ENCODE results near the gene PDIA6.
"Not testable (repeated sequence)": the region's sequence is repeated elsewhere in the genome, so short reads cannot be mapped to it uniquely, and the experiment has no call there.

PDIA6 gene

DNA sequence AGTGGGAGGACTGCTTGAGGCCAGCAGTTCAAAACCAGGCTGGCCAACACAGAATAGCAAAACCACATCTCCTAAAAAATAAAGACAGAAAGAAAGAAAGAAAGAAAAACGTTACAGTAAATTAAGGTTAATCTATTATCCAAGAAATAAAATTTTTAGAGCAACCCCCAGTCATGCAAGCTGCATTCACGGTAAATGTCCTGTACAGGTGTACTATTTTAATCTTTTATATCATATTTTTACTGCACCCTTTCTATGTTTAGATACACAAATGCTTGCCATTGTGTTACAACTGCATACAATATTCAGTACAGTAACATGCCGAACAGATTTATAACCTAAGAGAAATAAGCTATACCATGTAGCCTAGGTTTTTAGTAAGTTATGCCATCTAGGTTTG, 6.0 kb downstream of the PDIA6 start:
- DNase-seq: no peak

DNA sequence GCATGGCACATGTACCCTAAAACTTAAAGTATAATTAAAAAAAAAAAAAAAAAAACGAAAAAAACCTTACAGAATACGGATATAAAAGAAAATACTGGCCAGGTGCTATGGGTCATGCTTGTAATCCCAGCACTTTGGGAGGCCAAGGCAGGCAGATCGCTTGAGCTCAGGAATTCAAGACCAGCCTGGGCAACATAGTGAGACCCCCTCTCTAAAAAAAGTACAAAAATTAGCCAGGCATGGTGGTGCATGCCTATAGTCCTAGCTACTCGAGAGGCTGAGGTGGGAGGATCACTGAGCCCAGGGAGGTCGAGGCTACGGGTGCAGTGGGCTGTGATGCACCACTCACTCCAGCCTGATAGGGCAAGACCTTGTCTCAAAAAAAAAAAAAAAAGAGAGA, 6.6 kb downstream of the PDIA6 start:
- DNase-seq: not testable (repeated sequence)

DNA sequence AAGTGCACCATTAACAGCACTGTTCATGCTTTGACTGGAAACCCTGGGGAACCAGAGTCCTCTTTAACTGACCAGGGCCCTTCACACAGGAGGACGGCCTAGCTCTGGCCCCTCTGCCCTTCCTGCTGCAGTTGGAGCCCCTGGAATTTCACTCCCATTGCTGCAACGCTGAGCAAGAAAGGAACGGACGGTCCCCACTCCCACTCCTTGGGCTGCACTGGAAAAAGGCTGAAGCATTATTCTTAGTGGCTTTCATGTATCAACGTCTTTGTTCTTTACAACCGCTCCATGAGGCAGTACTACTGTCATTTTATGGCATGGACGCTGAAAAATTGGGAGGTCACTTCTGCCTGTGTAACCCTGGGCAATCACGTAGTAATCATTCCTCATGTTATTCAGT, 9.9 kb downstream of the PDIA6 start:
- no peak for DNase-seq

DNA sequence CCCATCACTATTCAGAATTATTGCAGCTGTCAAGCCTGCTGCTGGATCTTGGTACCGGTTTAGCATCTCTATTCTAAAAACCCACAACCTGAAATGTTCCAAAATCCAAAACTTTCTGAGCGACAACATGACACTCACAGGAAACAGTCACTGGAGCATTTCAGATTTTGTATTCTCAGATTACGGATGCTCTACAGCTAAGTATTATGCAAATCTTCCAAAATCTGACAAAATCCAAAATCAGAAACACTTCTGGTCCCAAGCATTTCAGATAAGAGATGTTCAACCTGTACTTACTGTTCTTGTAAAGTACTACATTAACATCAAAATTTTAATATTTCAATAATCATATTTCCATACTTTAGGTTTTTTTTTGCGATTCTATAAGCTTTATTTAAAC, 12.4 kb downstream of the PDIA6 start:
- DNase-seq: no peak

DNA sequence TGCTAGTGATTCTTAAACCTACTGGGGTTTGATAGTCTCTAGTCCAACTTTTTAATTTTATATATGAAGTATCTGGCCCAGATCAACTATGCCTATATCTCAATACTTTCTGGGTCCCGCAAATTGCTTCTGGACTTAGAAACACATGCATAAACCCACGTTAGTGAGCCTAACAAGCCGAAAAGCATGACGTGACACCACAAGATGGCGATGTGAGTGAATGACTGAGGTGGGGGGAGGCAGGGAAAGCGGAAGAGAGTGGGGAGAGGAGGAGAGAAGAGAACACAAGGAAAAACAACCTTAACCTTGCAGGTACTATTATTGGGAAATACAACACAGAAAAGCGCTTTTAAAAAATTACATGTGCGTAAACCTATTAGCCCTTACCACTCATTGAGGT, 13.8 kb downstream of the PDIA6 start:
- no peak for DNase-seq

DNA sequence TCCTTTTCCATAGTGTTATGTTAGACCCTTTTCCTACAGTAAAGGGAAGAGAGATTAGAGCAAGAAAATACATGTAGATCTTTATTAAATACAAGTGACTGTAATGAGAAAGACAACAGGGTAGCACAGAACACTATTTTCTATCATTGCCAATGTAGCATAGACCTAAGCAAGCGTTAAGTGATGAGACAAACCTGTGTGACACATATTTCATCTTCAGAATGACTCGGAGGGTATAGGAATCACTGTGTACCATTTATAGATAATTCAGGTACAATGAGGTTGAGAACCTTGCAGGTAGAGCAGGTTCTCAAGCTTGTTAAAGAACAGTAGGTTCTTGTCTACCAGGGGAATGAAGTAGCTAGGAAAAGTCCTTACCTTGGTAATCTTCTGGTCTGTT, 15.9 kb downstream of the PDIA6 start:
- no peak for DNase-seq

DNA sequence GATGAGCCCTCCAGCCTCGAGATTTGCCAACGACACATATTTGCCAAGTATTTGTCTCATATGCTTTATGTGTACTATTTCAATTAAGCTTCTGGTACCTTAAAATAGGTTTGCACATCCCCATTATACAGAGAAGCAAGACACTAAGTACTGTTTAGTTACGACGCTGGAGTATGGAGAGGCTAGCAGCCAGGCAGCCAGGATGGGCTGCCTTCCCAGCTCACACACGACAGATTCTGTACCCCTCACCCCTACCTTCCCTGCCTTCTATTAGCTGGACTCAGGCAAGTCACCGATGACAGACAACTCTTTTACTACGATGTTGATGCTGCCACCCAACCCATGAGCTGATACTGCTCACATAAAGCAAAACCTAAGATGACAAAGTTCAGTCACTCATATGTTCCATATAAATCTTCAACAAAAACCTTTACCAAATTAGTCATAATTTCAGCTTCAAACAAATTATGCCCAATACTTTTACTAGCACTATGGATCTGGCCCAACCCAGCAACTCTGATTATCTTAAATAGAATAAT, 17.0 kb downstream of the PDIA6 start:
- DNase-seq: no peak

DNA sequence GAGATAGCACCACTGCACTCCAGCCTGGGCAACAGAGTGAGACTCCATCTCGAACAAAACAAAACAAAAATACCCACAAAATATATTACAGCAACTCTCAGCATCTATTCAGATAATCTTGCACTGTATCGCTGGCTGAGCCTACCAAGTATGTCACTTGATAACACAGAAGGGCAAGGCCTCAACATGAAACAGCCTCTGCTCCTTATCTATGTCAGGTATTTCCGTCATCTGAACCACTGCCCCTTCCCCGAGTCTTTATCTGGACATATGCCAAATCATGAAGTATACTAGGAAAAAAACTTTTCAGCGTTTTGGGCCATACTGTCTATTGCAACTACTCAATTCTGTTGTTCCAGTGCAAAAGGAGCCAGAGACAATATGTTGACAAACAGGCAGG, 17.7 kb downstream of the PDIA6 start:
- DNase-seq: no peak

DNA sequence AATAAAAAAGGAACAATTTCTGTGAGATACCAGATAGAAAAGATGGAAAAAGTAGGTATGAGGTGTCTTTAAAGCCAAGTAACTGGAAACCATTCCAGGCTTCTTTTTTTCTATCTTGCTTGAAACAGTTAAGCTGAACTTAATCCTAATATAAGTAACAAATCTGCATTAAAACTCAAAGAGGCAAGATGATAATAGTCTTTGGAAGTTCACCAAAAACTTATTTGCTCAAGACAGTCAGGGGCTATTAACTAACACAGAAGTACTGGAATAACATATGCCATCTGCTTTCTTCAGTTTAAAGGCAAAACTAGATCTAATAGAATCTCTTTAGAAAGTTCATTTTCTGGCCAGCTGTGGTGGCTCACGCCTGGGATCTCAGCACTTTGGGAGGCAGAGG, 18.8 kb downstream of the PDIA6 start:
- no peak for DNase-seq

DNA sequence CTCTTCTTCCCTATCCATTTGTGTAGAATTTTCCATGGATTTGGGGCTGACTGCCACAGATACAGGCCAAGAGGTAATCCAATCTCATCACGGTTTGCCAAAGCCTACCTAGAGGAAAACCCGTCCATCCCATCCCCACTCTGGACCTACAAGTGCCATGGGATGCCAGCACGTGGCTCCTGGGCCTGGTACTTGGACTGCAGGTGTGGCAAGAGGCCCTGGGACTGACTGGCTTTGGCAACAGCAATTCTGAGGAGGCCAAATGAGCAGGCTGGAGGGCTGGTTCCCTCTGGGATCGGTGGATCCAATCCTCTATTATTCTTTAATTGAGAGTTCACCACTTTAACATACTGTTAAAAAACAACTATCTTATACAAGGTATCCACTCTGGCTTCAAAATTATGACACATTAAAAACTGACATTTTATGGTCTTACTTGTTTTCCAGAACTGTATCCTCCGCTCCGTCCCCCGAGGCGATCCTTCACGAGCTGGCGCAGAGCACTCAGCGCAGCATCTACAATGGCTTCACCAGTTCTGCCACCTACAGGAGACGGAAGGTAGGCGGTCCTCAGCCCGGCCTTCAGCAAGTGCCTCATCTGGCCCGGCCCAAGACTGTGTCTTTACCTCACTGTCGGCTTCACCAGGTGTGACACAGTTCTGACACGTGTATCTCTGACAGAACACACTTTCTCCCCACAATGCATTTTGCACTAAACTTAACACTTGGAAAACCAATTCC, 19.8 kb downstream of the PDIA6 start:
- DNase-seq: no peak

DNA sequence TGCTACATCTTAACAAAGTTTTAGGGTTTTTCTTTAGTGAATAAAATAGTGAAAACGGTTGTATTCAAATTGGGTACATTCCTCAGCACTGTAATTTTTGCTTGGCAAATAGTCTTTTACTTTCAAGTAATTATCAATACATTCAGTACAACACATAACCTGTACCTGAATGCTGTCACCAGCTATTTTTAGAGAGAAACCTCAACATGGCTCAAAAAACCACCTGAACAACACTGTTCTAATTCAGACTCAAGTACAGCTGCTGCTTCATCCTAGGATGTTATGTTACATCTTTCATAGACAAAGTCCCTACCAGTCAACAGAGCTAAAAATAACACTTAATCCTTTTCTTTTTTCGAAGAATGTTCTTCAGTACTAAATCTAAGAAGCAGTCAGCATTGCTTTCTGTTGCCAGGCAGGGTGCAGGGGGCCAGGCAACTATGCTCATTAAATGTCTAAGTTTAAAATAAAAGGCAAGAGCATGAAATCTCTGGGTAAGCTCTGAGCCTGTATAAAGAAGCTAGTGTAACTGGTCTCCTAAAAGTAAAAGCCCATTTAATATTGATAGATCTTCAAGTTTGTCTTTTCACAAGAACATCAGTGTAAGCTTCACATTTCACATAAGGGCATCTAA, 20.5 kb downstream of the PDIA6 start:
- no peak for DNase-seq

DNA sequence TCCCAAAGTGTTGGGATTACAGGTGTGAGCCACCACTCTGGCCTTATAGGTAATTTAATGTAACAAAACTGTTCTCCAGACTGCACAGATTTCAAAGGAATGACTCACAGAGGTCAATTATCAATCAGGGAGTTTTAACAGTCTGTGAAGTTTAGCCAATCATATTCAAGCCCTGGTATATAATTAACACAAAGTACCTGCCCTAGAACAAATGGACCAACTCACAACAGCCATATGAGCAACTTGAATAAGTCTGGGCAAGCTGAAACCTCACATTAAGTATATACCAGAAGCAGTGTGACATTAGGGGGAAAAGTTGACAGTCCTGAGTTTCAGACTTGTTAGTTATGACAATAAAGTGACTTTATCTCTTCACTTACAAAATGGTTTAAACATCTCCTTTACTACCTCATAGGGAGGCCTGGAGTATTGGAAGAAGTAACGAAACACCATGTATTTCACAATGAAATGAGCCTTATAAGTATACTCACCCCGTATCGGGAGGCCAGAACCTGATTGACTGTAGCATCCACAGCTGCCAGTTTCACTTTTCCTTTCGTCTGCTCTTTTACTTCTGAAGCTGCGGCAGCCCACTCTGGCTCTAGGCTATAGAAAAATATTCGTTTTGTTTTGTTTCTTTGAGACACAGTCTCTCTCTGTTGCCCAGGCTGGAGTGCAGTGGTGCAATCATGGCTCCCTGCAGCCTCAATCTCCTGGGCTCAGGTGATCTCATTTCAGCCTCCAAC, 22.2 kb downstream of the PDIA6 start:
- no peak for DNase-seq

DNA sequence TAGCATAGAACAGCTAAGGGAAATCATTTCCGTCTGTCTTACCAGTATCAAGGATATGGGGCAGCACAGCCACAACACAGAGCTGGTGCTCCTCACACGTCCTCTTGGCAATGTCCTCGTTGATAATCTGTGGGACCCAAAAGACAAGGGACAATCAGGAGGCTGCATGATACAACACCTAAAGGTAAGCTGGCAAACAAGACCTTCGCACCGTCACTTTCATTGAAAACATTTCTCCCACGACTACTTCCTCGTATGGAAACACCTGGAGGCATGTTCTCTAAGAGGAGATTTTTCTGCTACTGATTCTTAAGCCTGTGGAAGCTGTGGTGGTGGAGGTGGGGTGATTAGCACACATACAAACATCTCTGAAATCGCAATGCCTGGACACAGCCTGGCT, 23.7 kb downstream of the PDIA6 start:
- no peak for DNase-seq

DNA sequence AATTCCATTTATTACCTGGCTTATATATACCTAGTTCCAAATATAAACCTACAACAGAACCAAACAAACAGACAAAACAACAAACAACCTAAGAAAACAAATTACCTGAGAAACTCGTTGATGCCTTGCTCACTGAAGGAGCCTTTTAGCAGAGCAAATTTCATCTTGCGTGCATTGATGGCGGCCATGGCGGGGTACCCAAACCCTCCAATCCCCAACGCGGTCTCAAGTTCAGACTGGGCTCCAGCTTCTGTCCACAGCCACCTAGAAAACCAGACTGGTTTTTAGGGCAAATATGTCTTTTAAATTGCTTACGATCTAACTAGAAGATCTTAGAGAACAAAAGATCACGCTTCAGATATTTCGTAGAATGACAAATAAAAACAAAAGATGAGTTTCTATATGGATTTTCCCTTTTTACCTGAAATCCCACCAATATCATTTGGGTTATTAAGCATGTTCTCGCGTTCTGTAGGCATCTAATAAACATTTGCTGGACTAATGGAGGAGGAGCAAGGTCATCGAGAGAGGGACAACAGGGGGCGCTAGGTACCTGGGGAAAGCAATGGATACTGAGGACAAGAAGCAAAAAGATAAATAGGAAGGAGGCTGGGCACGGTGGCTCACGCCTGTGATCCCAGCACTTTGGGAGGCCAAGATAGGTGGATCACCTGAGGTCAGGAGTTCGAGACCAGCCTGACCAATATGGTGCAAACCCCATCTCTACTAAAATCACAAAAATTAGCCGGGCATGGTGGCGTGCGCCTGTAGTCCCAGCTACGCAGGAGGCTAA, 25.2 kb downstream of the PDIA6 start:
- DNase-seq: peak; percentile 25

DNA sequence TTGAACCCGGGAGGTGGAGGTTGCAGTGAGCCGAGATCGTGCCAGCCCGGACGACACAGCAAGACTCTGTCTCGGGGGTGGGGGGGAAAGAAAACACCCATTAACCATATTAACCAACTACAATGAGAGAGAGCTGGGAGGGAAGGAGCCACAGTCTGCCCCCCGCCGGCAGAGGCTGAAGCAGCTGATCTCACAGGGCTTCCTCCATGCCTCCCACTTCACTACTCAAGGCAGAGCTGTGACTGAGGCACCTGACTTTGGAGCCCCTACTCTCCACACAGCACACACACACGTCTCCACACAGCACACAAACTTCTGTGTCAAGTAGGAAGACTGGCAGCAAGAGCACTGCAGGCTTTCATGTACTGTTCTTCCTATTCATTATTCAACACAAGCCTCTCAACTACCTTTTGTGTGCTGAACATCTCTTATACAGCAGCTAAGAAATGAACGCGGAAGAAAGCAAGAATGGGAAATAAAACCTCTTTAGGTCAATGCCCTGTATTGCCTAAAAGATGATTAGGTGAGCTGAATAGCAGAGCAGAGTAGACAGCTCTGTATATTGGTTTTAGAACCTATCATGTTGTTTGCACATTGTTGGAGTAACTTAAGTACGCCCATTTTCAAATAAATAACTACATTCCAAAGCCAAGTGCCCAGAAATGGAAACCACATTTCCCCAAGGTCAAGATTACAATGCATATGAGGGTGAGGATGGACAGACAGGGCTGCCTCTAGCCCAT, 26.2 kb downstream of the PDIA6 start:
- DNase-seq: no peak

DNA sequence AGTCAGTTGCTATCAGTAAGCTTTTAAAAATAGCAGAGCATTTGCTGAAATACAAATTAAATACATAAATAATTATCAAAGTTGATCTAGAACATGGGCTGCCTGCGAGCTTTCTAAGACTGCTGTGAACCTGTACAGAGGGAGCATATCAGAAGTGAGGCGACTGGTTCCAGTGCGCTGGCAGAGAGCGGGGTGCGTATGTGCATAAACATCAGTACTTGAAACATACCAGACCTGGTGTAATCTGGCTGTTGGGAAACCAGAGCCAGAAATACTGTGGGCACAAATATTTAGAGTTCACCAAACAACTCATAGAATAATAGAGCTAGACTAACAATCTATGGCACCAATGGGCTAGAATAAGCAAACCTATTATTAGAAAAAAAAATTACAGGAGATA, 27.3 kb downstream of the PDIA6 start:
- DNase-seq: no peak

DNA sequence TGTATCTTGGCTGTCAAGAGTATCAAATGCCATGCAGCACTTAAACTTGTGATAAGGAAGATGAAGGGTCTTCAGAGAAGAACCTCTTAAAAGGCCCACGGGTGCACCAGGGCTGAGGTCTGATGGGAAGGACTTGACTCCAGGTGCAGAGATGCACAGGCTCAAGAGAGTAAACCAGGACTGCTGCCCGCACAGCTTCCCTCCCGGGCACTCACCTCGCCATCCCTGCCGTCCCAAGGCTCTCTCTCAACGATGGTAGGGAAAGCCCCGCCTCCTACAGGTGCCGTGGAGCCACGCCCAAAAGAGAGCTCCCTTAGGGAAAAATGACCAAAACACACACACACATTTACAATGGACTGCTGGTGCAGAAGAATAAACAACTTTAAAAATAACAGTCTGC, 27.9 kb downstream of the PDIA6 start:
- no peak for DNase-seq

DNA sequence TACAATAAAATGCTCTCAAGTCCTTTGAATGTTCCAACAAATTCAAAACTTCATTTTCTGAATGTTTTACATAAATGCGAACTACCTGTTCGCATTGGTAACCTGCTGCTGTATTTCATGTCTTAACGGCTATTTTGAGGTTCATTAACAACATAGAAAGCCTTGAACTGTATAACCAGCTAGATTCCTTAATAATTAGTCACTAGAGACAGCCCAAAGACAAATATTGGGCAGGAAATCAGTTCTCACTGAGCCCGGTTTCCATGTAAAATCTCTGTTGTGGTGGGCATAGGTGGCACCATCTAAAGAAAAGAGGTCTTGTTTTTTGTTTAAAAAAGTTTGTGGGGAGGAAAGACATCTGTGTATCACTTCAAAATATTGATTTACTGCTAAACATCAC, 29.2 kb downstream of the PDIA6 start:
- no peak for DNase-seq

DNA sequence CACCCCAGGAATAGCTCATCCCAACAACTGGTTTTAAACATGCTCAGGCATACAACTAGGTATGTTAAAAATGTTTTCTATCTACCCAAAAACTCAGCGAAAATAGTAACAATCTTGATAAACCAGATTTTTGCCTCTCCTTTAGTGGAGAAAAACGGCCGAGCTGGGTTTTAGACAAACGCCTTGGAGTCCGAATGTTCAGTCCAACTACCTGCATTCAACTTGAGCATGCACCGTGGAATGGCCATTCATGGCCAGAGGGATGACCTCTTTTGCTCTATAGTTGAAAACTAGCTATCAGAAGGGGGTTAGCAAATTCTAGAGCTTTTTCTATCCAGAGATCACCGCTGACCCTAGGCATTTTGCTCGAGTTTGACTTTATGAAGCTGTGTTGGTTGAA, 30.8 kb downstream of the PDIA6 start:
- no peak for DNase-seq

DNA sequence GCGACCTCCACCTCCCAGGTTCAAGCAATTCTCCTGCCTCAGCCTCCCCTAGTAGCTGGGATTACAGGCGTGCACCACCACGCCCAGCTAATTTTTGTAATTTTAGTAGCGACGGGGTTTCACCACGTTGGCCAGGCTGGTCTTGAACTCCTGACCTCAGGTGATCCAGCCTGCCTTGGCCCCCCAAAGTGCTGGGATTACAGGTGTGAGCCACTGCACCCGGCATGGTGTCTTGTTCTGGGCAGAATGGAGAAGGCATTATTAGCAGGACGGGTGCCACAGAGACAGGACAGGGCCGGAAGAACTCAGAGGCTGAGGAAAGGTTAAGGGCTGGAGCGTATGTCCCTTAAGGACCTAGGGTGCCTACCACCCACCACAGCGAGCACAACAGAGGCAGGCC, 31.8 kb downstream of the PDIA6 start:
- DNase-seq: not testable (repeated sequence)

DNA sequence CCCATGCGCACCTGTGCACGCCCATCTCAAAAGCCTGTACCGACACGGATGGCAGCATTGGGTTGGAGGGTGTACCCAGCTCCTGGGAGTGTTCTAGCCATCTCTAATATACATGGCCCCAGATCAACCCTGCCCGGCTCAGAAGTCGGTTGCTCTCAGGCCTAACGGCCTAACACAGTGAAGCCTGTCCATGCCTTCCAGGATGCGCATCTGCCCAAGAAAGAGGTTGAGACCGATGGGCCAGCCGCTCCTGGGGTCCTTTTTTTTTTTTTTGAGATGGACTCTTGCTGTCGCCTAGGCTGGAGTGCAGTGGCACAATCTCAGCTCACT, 32.1 kb downstream of the PDIA6 start:
- no peak for DNase-seq

DNA sequence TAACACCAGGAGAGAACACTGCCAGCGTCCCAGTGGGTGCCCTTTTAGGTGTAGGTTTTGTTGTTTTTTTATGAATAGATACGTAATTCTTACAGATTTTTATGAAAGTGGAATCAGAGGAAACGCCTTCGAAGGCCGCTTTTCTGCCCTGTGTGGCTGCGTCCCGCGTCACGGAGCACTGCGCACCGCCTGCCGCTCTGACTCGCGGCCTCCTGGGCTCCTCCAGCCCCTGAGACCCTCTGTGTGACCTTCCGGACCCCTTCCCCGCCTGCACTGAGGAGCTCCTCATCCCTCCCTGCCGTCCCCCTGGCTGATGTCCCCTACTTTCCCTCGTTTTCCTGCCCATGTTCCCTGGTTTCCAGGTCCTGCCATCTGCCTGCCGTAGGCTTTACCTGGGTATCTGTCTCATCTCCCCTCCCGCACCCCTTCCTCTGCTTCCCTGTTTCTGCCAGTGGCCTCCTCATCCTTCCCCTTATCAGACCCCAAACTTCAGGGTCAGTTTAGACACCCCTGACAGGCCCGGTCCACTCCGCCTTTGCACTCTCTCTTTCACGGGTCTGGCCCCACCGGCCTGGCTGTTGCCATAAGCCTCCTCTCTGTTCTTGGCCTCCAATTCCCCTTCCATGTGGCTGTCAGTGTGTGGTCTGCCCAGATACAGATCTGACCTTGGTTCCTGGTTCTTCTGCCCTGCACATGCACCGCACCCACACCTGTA, 32.7 kb downstream of the PDIA6 start:
- DNase-seq: no peak
